HCT116 (cell line): Measurements from ENCODE around the gene FAR1.

Experiments used
- CTCF ChIP-seq, 3 experiments: fragments of 200-600 bp in 1 of 3; sonication (generic) in 1 of 3; IDR thresholded peaks in 2 of 3; conservative IDR thresholded peaks in 1 of 3; 2 replicates each; pipeline ENCODE4 v1.5.1; 2012 to 2017; ENCODE audit warnings: low read depth in 2 of 3, low read length in 2 of 3, antibody characterized with exemption in 1 of 3, borderline replicate concordance in 1 of 3, control low read depth in 1 of 3, mild to moderate bottlenecking in 1 of 3, mixed read lengths in 1 of 3, mixed run types in 1 of 3, moderate library complexity in 1 of 3; ENCODE audit not compliant: insufficient read depth in 1 of 3
- EZH2phosphoT487 ChIP-seq: fragments of 200-600 bp; IDR thresholded peaks from 2 replicates; pipeline ENCODE4 v1.6.1; 2018; ENCODE audit warnings: antibody characterized with exemption, borderline replicate concordance
- MAX ChIP-seq: IDR thresholded peaks from 2 replicates; pipeline ENCODE4 v1.6.1; 2012
- POLR2AphosphoS5 ChIP-seq: IDR thresholded peaks from 2 replicates; pipeline ENCODE4 v1.6.1; 2011; ENCODE audit warnings: mild to moderate bottlenecking, low read depth, low read length, moderate library complexity
- SIN3A ChIP-seq: IDR thresholded peaks from 2 replicates; pipeline ENCODE4 v1.6.1; 2012; ENCODE audit warnings: low read depth
- TF ChIP-seq, protein P1 (sequence below): IDR thresholded peaks from 2 replicates; pipeline ENCODE4 v1.6.1; 2012; ENCODE audit warnings: low read depth

- TF ChIP-seq CTCF (IDR thresholded peaks at IDR 0.05 in 2 of 3, conservative IDR thresholded peaks at IDR 0.05 in 1 of 3; ENCODE audit: borderline replicate concordance in 1 of 3, insufficient read depth in 1 of 3, low read depth in 2 of 3, low read length in 2 of 3) (no peak), SIN3A (no peak), POLR2AphosphoS5 (no peak), EZH2phosphoT487 (no peak), MAX (no peak)
- TF ChIP-seq, protein P1, sequence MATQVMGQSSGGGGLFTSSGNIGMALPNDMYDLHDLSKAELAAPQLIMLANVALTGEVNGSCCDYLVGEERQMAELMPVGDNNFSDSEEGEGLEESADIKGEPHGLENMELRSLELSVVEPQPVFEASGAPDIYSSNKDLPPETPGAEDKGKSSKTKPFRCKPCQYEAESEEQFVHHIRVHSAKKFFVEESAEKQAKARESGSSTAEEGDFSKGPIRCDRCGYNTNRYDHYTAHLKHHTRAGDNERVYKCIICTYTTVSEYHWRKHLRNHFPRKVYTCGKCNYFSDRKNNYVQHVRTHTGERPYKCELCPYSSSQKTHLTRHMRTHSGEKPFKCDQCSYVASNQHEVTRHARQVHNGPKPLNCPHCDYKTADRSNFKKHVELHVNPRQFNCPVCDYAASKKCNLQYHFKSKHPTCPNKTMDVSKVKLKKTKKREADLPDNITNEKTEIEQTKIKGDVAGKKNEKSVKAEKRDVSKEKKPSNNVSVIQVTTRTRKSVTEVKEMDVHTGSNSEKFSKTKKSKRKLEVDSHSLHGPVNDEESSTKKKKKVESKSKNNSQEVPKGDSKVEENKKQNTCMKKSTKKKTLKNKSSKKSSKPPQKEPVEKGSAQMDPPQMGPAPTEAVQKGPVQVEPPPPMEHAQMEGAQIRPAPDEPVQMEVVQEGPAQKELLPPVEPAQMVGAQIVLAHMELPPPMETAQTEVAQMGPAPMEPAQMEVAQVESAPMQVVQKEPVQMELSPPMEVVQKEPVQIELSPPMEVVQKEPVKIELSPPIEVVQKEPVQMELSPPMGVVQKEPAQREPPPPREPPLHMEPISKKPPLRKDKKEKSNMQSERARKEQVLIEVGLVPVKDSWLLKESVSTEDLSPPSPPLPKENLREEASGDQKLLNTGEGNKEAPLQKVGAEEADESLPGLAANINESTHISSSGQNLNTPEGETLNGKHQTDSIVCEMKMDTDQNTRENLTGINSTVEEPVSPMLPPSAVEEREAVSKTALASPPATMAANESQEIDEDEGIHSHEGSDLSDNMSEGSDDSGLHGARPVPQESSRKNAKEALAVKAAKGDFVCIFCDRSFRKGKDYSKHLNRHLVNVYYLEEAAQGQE = no peak
These were observed 18.8 kb downstream of the FAR1 start for GRCh38 chr11:13687271-13687670.
